Thoracic aorta (tissue), 2 donors: ENCODE measurements around the gene TENT4A. TPM values are rescaled to one million over a fixed set of nuclear protein-coding genes. Genes with fewer than 3 reads are reported as not detected.

ENCODE experiments used
- ATAC-seq: fragments of 150-250 bp; one replicate; pipeline ENCODE4 v1.8.0; 2017; ENCODE audit warnings: low read depth; ENCODE audit not compliant: insufficient number of reproducible peaks, low FRiP score
- DNase-seq: peaks from one replicate; pipeline ENCODE4 v3.0.0-alpha.2; 2020; ENCODE audit warnings: low spot score
- H3K27ac ChIP-seq, 2 donors: fragments of 200-600 bp; sonication (generic); 1 replicate in 1 of 2; 2 replicates in 1 of 2; pipeline ENCODE4 v1.5.1; 2016; ENCODE audit warnings: mild to moderate bottlenecking in 2 of 2, moderate library complexity in 2 of 2
- H3K27me3 ChIP-seq: fragments of 200-600 bp; sonication (generic); replicated peaks from 2 replicates; pipeline ENCODE4 v1.6.0; 2016; ENCODE audit warnings: mild to moderate bottlenecking; ENCODE audit not compliant: insufficient read depth
- H3K36me3 ChIP-seq: fragments of 200-600 bp; sonication (generic); one replicate; pipeline ENCODE4 v1.5.1; 2016
- H3K4me1 ChIP-seq, 2 donors: fragments of 200-600 bp; sonication (generic); 1 replicate in 1 of 2; 2 replicates in 1 of 2; pipeline versions ENCODE4 v1.5.1 to v1.6.0; 2016; ENCODE audit warnings: low read depth in 2 of 2, mild to moderate bottlenecking in 1 of 2; ENCODE audit not compliant: control insufficient read depth in 1 of 2
- H3K4me3 ChIP-seq: fragments of 200-600 bp; sonication (generic); 2 replicates; pipeline ENCODE4 v1.5.1; 2016; ENCODE audit warnings: mild to moderate bottlenecking
- H3K9me3 ChIP-seq: fragments of 200-600 bp; sonication (generic); 2 replicates; pipeline ENCODE4 v1.5.1; 2016
- CTCF ChIP-seq: fragments of 200-600 bp; sonication (generic); IDR thresholded peaks from one replicate; pipeline ENCODE4 v1.5.1; 2019; ENCODE audit warnings: antibody characterized with exemption
- total RNA-seq, 2 donors: library from RNA; depleted of rRNA; stranded (reverse); fragments of >200 nt; gene quantifications; one replicate each; pipeline versions ENCODE4 v1.1.0 to v1.2.3, GENCODE V29; 2016

The TENT4A gene
- total RNA-seq, 2 donors from 2014 or later: 34.5 to 47.6 TPM

GRCh38 chr5:6707852-6708251 is 5.4 kb upstream of the TENT4A start:
- Histone ChIP-seq H3K36me3 (no peaks in the 10 kb centered on the region), H3K27me3 (no peaks in the 10 kb centered on the region), H3K9me3 (no peaks in the 10 kb centered on the region), H3K27ac (no peak overlapping the region), H3K4me3 (no peak overlapping the region), H3K4me1 (peaks cover 22 to 36% of the 10 kb centered on the region in 2 donors)
- DNase-seq (no peak), ATAC-seq (no peak)
- TF ChIP-seq CTCF: no peak

GRCh38 chr5:6708814-6709213 is 4.4 kb upstream of the TENT4A start:
- Histone ChIP-seq H3K4me3 (no peak overlapping the region), H3K9me3 (no peaks in the 10 kb centered on the region), H3K27me3 (no peaks in the 10 kb centered on the region), H3K36me3 (no peaks in the 10 kb centered on the region), H3K4me1 (peaks cover 22 to 29% of the 10 kb centered on the region in 2 donors), H3K27ac (no peak overlapping the region)
- no peak for DNase-seq
- TF ChIP-seq CTCF: no peak
- no peak for ATAC-seq

- DNase-seq (no peak), ATAC-seq (no peak)
- no peak for TF ChIP-seq CTCF
Observed at GRCh38 chr5:6710070-6710469, 3.2 kb upstream of the TENT4A start.

GRCh38 chr5:6710551-6711318 is 2.5 kb upstream of the TENT4A start:
- Histone ChIP-seq H3K27me3 (no peaks in the 10 kb centered on the region), H3K27ac (no peak overlapping the region), H3K36me3 (no peaks in the 10 kb centered on the region), H3K9me3 (no peaks in the 10 kb centered on the region), H3K4me3 (no peak overlapping the region), H3K4me1 (peaks cover 15 to 16% of the 10 kb centered on the region in 2 donors)
- no peak for TF ChIP-seq CTCF
- DNase-seq (no peak), ATAC-seq (no peak)

More at GRCh38 chr5:6710070-6710469, 3.2 kb upstream of the TENT4A start:
- Histone ChIP-seq H3K9me3 (no peaks in the 10 kb centered on the region), H3K4me1 (peaks cover 15 to 16% of the 10 kb centered on the region in 2 donors), H3K4me3 (no peak overlapping the region), H3K27me3 (no peaks in the 10 kb centered on the region), H3K36me3 (no peaks in the 10 kb centered on the region), H3K27ac (no peak overlapping the region)

- DNase-seq: no peak
- no peaks in the 10 kb centered on the region for H3K9me3 ChIP-seq
Observed at GRCh38 chr5:6711409-6712141, 1.7 kb upstream of the TENT4A start.

More at GRCh38 chr5:6711409-6712141, 1.7 kb upstream of the TENT4A start:
- TF ChIP-seq CTCF: no peak
- Histone ChIP-seq H3K27ac (peak overlapping the region; percentile 97 to 99), H3K36me3 (no peaks in the 10 kb centered on the region), H3K4me3 (peak overlapping the region; percentile 84), H3K27me3 (no peaks in the 10 kb centered on the region), H3K4me1 (peaks cover 17 to 21% of the 10 kb centered on the region in 2 donors)
- ATAC-seq: no peak
